Mucosa of descending colon (tissue), 3 donors: ENCODE results near the gene ERBIN. TPM values are rescaled to one million over a fixed set of nuclear protein-coding genes. Genes with fewer than 3 reads are reported as not detected.

Experiments
- ATAC-seq: fragments of 200-7000 bp; cut with Tn5 transposase; one replicate; pipeline ENCODE4 v1.9.1; 2020; ENCODE audit warnings: mild to moderate bottlenecking, moderate library complexity
- DNase-seq, 3 donors: peaks; one replicate each; pipeline ENCODE4 v3.0.0-alpha.2; 2020
- H3K36me3 ChIP-seq: fragments of 200-600 bp; one replicate; pipeline ENCODE4 v1.8.0; 2021; ENCODE audit warnings: low read depth, mild to moderate bottlenecking
- H3K4me1 ChIP-seq: fragments of 200-600 bp; one replicate; pipeline ENCODE4 v1.8.0; 2021; ENCODE audit warnings: low read depth, mild to moderate bottlenecking
- H3K4me3 ChIP-seq: fragments of 200-600 bp; one replicate; pipeline ENCODE4 v1.8.0; 2021; ENCODE audit warnings: mild to moderate bottlenecking
- H3K9me3 ChIP-seq: fragments of 200-600 bp; one replicate; pipeline ENCODE4 v1.8.0; 2021; ENCODE audit warnings: mild to moderate bottlenecking
- CTCF ChIP-seq: fragments of 200-600 bp; IDR thresholded peaks from one replicate; pipeline ENCODE4 v1.8.0; 2022; ENCODE audit warnings: antibody characterized with exemption, mild to moderate bottlenecking
- intact Hi-C, 2 donors: fragments of 100-400 bp; cut with DNase I in 1 of 2; cut with micrococcal nuclease in 1 of 2; formaldehyde crosslinking; loops; one replicate each; pipeline versions ENCODE4 v1.11.0 to v1.11.1; 2022; cut with DNase I, micrococcal nuclease
- total RNA-seq, 3 donors: library from RNA; stranded (reverse); fragmentation: NEBNext Ultra II Directional in 2 of 3; extraction: Animal tissue kit (Norgen Biotek cat#: 25700) in 2 of 3; gene quantifications; one replicate each; pipeline versions ENCODE4 v1.2.1 to v1.2.4, GENCODE V29; 2021 to 2023
- donor health status: DM: no; HTN: no; CAD: no; lungs with moderate emphysema.
- donor health status: DM: no; HTN: no; CAD: no.
- donor health status: DM: no; HTN: yes; CAD: no.

ERBIN gene
- total RNA-seq, 3 donors from 2014 or later = 123 to 157 (median 129) TPM

GRCh38 chr5:66074901-66075300 lies 148.5 kb downstream of the ERBIN start:
- Histone ChIP-seq H3K9me3 (no peaks in the 10 kb centered on the region), H3K4me3 (no peak overlapping the region), H3K36me3 (no peaks in the 10 kb centered on the region), H3K4me1 (no peaks in the 10 kb centered on the region)
- no peak for TF ChIP-seq CTCF
- no peak for DNase-seq
- intact Hi-C loops = no loop called here
- ATAC-seq = no peak

- intact Hi-C loops = no loop called here
- Histone ChIP-seq H3K36me3 (no peaks in the 10 kb centered on the region), H3K4me1 (no peaks in the 10 kb centered on the region), H3K4me3 (no peak overlapping the region), H3K9me3 (no peaks in the 10 kb centered on the region)
- no peak for ATAC-seq
- DNase-seq = no peak
- TF ChIP-seq CTCF = no peak
Observed at GRCh38 chr5:66080664-66081063, 154.3 kb downstream of the ERBIN start.

- Histone ChIP-seq H3K36me3 (no peaks in the 10 kb centered on the region), H3K9me3 (peaks cover 19% of the 10 kb centered on the region), H3K4me1 (no peaks in the 10 kb centered on the region), H3K4me3 (no peak overlapping the region)
- DNase-seq = no peak
- no peak for TF ChIP-seq CTCF
- intact Hi-C loops = no loop called here
- ATAC-seq = no peak
Observed at GRCh38 chr5:66089384-66089783, 163.0 kb downstream of the ERBIN start.

GRCh38 chr5:66100851-66101250 lies 174.5 kb downstream of the ERBIN start:
- Histone ChIP-seq H3K4me1 (no peaks in the 10 kb centered on the region), H3K9me3 (peaks cover 62% of the 10 kb centered on the region), H3K36me3 (no peaks in the 10 kb centered on the region), H3K4me3 (no peak overlapping the region)
- ATAC-seq = no peak
- TF ChIP-seq CTCF = no peak
- intact Hi-C loops = no loop called here
- no peak for DNase-seq

- ATAC-seq (no peak), DNase-seq (no peak)
- TF ChIP-seq CTCF = no peak
- Histone ChIP-seq H3K9me3 (peaks cover 39% of the 10 kb centered on the region), H3K4me1 (no peaks in the 10 kb centered on the region), H3K4me3 (no peak overlapping the region), H3K36me3 (no peaks in the 10 kb centered on the region)
- intact Hi-C loops = no loop called here
Observed at GRCh38 chr5:66113160-66113559, 186.8 kb downstream of the ERBIN start.

GRCh38 chr5:66118304-66118703 lies 191.9 kb downstream of the ERBIN start:
- Histone ChIP-seq H3K4me1 (no peaks in the 10 kb centered on the region), H3K4me3 (no peak overlapping the region), H3K36me3 (no peaks in the 10 kb centered on the region), H3K9me3 (peaks cover 2% of the 10 kb centered on the region)
- intact Hi-C loops = no loop called here
- DNase-seq (no peak), ATAC-seq (no peak)
- TF ChIP-seq CTCF = no peak
